MCF 10A (cell line): Measurements from ENCODE around the gene CHST15. TPM values are rescaled to one million over a fixed set of nuclear protein-coding genes. Genes with fewer than 3 reads are reported as not detected.

Source experiments
- BruUV-seq: library from RNA; stranded (reverse); fragments of 400-500 nt; replicated peaks from 2 replicates; lab custom pipeline; 2021; lab: Mats Ljungman, UMichigan
- CTCF ChIA-PET: fragments of 300-600 bp; sonication (Branson Sonifier 250); formaldehyde crosslinking; extraction: SDS; loops from one replicate; lab custom pipeline; 2021; ENCODE audit warnings: antibody characterized with exemption, inconsistent platforms; lab: Yijun Ruan, JAX
- POLR2A ChIA-PET: fragments of 300-600, 350-650 bp; sonication (Branson Sonifier 250); formaldehyde crosslinking; extraction: SDS; loops from one replicate; lab custom pipeline; 2020; ENCODE audit warnings: antibody characterized with exemption, inconsistent platforms; lab: Yijun Ruan, JAX
- DNase-seq: peaks from one replicate; pipeline ENCODE4 v3.0.0-alpha.2; 2018; ENCODE audit not compliant: unreplicated experiment
- H3K27ac Mint-ChIP-seq: one replicate; pipeline ENCODE4 v1.8.0; 2022; ENCODE audit warnings: mild to moderate bottlenecking, low read depth, mixed read lengths; ENCODE audit not compliant: unreplicated experiment
- H3K27me3 Mint-ChIP-seq: one replicate; pipeline ENCODE4 v1.8.0; 2022; ENCODE audit warnings: mixed read lengths; ENCODE audit not compliant: insufficient read depth, unreplicated experiment
- H3K36me3 Mint-ChIP-seq: one replicate; pipeline ENCODE4 v1.8.0; 2022; ENCODE audit warnings: mild to moderate bottlenecking, moderate library complexity, mixed read lengths; ENCODE audit not compliant: insufficient read depth, unreplicated experiment
- H3K4me1 Mint-ChIP-seq: one replicate; pipeline ENCODE4 v1.8.0; 2022; ENCODE audit warnings: mixed read lengths; ENCODE audit not compliant: insufficient read depth, unreplicated experiment
- H3K4me3 Mint-ChIP-seq: one replicate; pipeline ENCODE4 v1.8.0; 2022; ENCODE audit warnings: mild to moderate bottlenecking, moderate library complexity, mixed read lengths; ENCODE audit not compliant: unreplicated experiment
- H3K9me3 Mint-ChIP-seq: one replicate; pipeline ENCODE4 v1.8.0; 2022; ENCODE audit warnings: mixed read lengths; ENCODE audit not compliant: unreplicated experiment
- CTCF ChIP-seq: fragments of 200-600 bp; IDR thresholded peaks from one replicate; pipeline ENCODE4 v1.8.0; 2022; ENCODE audit warnings: antibody characterized with exemption, mild to moderate bottlenecking; ENCODE audit not compliant: unreplicated experiment
- intact Hi-C: fragments of 100-400 bp; cut with micrococcal nuclease; formaldehyde crosslinking; loops from 2 replicates; pipeline ENCODE4 v1.14.1; 2022
- total RNA-seq: library from RNA; stranded (reverse); gene quantifications from 2 replicates; pipeline ENCODE4 v1.2.3, GENCODE V29; 2022

The CHST15 gene
- total RNA-seq, 1 experiment from 2014 or later: 32.8 TPM

- Mint-ChIP-seq H3K27me3 (no peaks in the 10 kb centered on the region), H3K9me3 (no peaks in the 10 kb centered on the region), H3K36me3 (peaks cover 6% of the 10 kb centered on the region), H3K27ac (no peak overlapping the region), H3K4me3 (peak overlapping the region; percentile 79), H3K4me1 (peaks cover 25% of the 10 kb centered on the region)
- no peak for TF ChIP-seq CTCF
- POLR2A ChIA-PET: interaction anchor here (0.8 to 6.6 kb wide), 6 partner anchors 14 to 96 kb away, joined by 3 to 96 read pairs (median 4); no protein-coding TSS in a partner anchor
- no TSS peak for BruUV-seq
- intact Hi-C loops: loop anchor here (5.0 kb wide), 1 partner anchor 38 kb away; no protein-coding TSS in a partner anchor
- CTCF ChIA-PET: interaction anchor here (0.7 to 9.0 kb wide), 6 partner anchors 8 to 299 kb away, joined by 3 to 62 read pairs (median 3); no protein-coding TSS in a partner anchor
- DNase-seq: peak; percentile 55
Observed at GRCh38 chr10:124090601-124091209, 2.7 kb downstream of the CHST15 start.

DNA sequence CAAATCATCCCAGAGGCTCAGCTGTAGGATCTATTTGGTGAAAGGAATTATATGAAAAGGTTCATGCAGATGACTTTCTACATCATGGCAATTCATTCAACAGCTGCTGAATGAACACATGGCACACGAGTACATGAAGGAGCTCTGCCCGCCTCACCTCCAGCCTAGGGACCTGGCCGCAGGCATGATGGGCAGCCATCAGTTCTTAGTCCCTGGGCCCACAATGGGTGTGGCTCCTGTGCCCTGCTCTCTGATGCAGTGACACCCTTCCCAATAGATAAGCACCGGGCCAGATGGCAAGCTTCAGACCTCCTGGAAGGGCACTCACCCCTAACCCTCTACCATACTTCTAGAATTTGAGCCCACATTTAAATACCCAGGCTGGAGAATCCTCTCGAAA lies 3.5 kb downstream of the CHST15 start:
- Mint-ChIP-seq H3K27ac (no peak overlapping the region), H3K27me3 (no peaks in the 10 kb centered on the region), H3K4me1 (peaks cover 25% of the 10 kb centered on the region), H3K9me3 (no peaks in the 10 kb centered on the region), H3K4me3 (no peak overlapping the region), H3K36me3 (peaks cover 6% of the 10 kb centered on the region)
- CTCF ChIA-PET: interaction anchor here (0.6 to 9.0 kb wide), 3 partner anchors 86 to 300 kb away, joined by 3 to 62 read pairs (median 9); no protein-coding TSS in a partner anchor
- TF ChIP-seq CTCF: no peak
- no peak for DNase-seq
- intact Hi-C loops: loop anchor here (5.0 kb wide), 1 partner anchor 38 kb away; no protein-coding TSS in a partner anchor
- POLR2A ChIA-PET: interaction anchor here (0.8 to 2.2 kb wide), 5 partner anchors 17 to 95 kb away, joined by 3 to 11 read pairs (median 4); no protein-coding TSS in a partner anchor
- BruUV-seq: no TSS peak

GRCh38 chr10:124088915-124089314 lies 4.5 kb downstream of the CHST15 start:
- Mint-ChIP-seq H3K4me3 (no peak overlapping the region), H3K9me3 (no peaks in the 10 kb centered on the region), H3K4me1 (peaks cover 25% of the 10 kb centered on the region), H3K27ac (no peak overlapping the region), H3K27me3 (no peaks in the 10 kb centered on the region), H3K36me3 (peaks cover 6% of the 10 kb centered on the region)
- intact Hi-C loops: no loop called here
- no peak for TF ChIP-seq CTCF
- no TSS peak for BruUV-seq
- POLR2A ChIA-PET: interaction anchor here (0.8 to 2.2 kb wide), 3 partner anchors 18 to 94 kb away, joined by 4 to 11 read pairs (median 4); no protein-coding TSS in a partner anchor
- CTCF ChIA-PET: interaction anchor here (0.7 to 9.0 kb wide), 3 partner anchors 93 to 505 kb away, joined by 3 to 62 read pairs (median 5); no protein-coding TSS in a partner anchor
- DNase-seq: no peak
